HEK293T (cell line): ENCODE data around the gene LYPD6B.
A peak's percentile ranks its signal among the peaks of the same experiment; 100 is the strongest.
"Not testable (repeated sequence)": the region's sequence is repeated elsewhere in the genome, so short reads cannot be mapped to it uniquely, and the experiment has no call there.

Experiments
- CTCF ChIA-PET: fragments of 350-600 bp; formaldehyde crosslinking; extraction: SDS; loops from one replicate; lab custom pipeline; 2021; ENCODE audit warnings: antibody characterized with exemption, inconsistent platforms; lab: Yijun Ruan, JAX
- POLR2A ChIA-PET: fragments of 350-600 bp; formaldehyde crosslinking; extraction: SDS; loops from one replicate; lab custom pipeline; 2020; ENCODE audit warnings: antibody characterized with exemption, inconsistent platforms; lab: Yijun Ruan, JAX
- DNase-seq: peaks from one replicate; pipeline ENCODE4 v3.0.0; 2012; ENCODE audit warnings: mixed read lengths; ENCODE audit errors: extremely low spot score
- ARNT ChIP-seq: fragments of 450-650 bp; IDR thresholded peaks from 2 replicates; pipeline ENCODE4 v1.6.1; 2017; ENCODE audit warnings: mild to moderate bottlenecking
- BHLHE40 ChIP-seq: fragments of 450-650 bp; IDR thresholded peaks from 2 replicates; pipeline ENCODE4 v1.6.1; 2016; ENCODE audit warnings: mild to moderate bottlenecking, moderate library complexity, borderline replicate concordance
- CTBP1 ChIP-seq: fragments of 450-650 bp; IDR thresholded peaks from 2 replicates; pipeline ENCODE4 v1.6.1; 2016; ENCODE audit warnings: borderline replicate concordance
- ELF4 ChIP-seq: fragments of 450-650 bp; IDR thresholded peaks from 2 replicates; pipeline ENCODE4 v1.6.1; 2017; ENCODE audit warnings: antibody characterized with exemption
- FOXA1 ChIP-seq: fragments of 450-650 bp; IDR thresholded peaks from 2 replicates; pipeline ENCODE4 v1.6.1; 2016; ENCODE audit warnings: mild to moderate bottlenecking
- FOXK2 ChIP-seq: fragments of 450-650 bp; IDR thresholded peaks from 2 replicates; pipeline ENCODE4 v1.6.1; 2016; ENCODE audit warnings: mild to moderate bottlenecking
- FOXM1 ChIP-seq: fragments of 450-650 bp; IDR thresholded peaks from 2 replicates; pipeline ENCODE4 v1.6.1; 2017; ENCODE audit warnings: mild to moderate bottlenecking, borderline replicate concordance
- HDGF ChIP-seq: fragments of 450-650 bp; IDR thresholded peaks from 2 replicates; pipeline ENCODE4 v1.6.1; 2017; ENCODE audit warnings: antibody characterized with exemption, borderline replicate concordance
- L3MBTL2 ChIP-seq: fragments of 450-650 bp; conservative IDR thresholded peaks from 2 replicates; pipeline ENCODE4 v1.6.1; 2016; ENCODE audit warnings: mild to moderate bottlenecking
- LEF1 ChIP-seq: fragments of 450-650 bp; IDR thresholded peaks from 2 replicates; pipeline ENCODE4 v1.6.1; 2017; ENCODE audit warnings: mild to moderate bottlenecking, borderline replicate concordance
- NFRKB ChIP-seq: fragments of 450-650 bp; IDR thresholded peaks from 2 replicates; pipeline ENCODE4 v1.6.1; 2016; ENCODE audit warnings: mild to moderate bottlenecking, moderate library complexity
- SP1 ChIP-seq: fragments of 450-650 bp; IDR thresholded peaks from 2 replicates; pipeline ENCODE4 v1.6.1; 2017
- SUZ12 ChIP-seq: fragments of 450-650 bp; IDR thresholded peaks from 2 replicates; pipeline ENCODE4 v1.6.1; 2016; ENCODE audit warnings: mild to moderate bottlenecking
- TARDBP ChIP-seq: fragments of 450-650 bp; IDR thresholded peaks from 2 replicates; pipeline ENCODE4 v1.6.1; 2016
- ZNF384 ChIP-seq: fragments of 450-650 bp; IDR thresholded peaks from 2 replicates; pipeline ENCODE4 v1.6.1; 2016
- TF ChIP-seq, protein P1 (sequence below): fragments of 450-650 bp; IDR thresholded peaks from 2 replicates; pipeline ENCODE4 v1.6.1; 2016

The LYPD6B gene

GRCh38 chr2:149236410-149236809, 197.9 kb downstream of the LYPD6B start:
- no peak for DNase-seq
- TF ChIP-seq L3MBTL2, result no peak
- no peak for TF ChIP-seq CTBP1
- no peak for TF ChIP-seq ZNF384
- TF ChIP-seq HDGF, result no peak
- no peak for TF ChIP-seq SUZ12
- TF ChIP-seq SP1, result no peak
- TF ChIP-seq FOXK2, result no peak
- no peak for TF ChIP-seq TARDBP
- no peak for TF ChIP-seq FOXM1
- no peak for TF ChIP-seq LEF1
- TF ChIP-seq NFRKB, result no peak
- TF ChIP-seq, protein P1, sequence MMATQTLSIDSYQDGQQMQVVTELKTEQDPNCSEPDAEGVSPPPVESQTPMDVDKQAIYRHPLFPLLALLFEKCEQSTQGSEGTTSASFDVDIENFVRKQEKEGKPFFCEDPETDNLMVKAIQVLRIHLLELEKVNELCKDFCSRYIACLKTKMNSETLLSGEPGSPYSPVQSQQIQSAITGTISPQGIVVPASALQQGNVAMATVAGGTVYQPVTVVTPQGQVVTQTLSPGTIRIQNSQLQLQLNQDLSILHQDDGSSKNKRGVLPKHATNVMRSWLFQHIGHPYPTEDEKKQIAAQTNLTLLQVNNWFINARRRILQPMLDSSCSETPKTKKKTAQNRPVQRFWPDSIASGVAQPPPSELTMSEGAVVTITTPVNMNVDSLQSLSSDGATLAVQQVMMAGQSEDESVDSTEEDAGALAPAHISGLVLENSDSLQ, result no peak
- TF ChIP-seq ARNT, result no peak
- no peak for TF ChIP-seq ELF4
- ChIA-PET CTCF (no interaction called here), POLR2A (no interaction called here)

DNA sequence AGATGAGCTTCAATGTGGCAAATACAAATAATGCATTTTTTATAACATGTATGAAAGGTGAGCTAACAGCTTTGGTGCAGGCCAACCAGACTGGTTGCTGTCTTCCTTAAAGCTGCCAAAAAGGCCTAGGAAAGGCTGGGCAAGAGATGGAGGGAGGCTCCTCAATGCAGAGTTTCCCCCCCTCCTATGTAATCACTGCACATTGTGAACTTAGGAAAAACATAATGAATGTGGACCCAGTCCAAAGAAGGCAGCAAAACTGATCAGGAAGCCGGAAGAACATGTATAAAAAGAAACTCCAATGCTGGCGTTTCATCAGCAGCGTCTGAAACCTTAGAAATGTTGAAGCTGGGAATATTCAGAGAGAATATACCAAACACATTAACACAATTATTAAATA, 207.7 kb downstream of the LYPD6B start:
- TF ChIP-seq NFRKB (no peak), FOXK2 (no peak), ELF4 (no peak), ZNF384 (no peak)
- POLR2A ChIA-PET, result no interaction called here
- DNase-seq, result no peak
- CTCF ChIA-PET, result interaction anchor here (0.6 kb wide), 1 partner anchor 1216 kb away, joined by 3 read pairs; no protein-coding TSS in a partner anchor

DNA sequence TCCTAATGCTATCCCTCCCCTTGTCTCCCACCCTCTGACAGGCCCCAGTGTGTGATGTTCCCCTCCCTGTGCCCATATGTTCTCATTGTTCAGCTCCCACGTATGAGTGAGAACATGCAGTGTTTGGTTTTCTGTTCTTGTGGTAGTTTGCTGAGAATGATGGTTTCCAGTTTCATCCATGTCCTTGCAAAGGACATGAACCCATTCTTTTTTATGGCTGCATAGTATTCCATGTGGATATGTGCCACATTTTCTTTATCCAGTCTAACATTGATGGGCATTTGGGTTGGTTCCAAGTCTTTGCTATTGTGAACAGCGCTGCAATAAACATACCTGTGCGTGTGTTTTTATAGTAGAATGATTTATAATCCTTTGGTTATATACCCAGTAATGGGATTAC, 212.9 kb downstream of the LYPD6B start:
- DNase-seq, CTCF ChIA-PET, POLR2A ChIA-PET: not testable (repeated sequence)

- CTCF ChIA-PET, DNase-seq, POLR2A ChIA-PET: not testable (repeated sequence)
These were observed 218.4 kb downstream of the LYPD6B start for GRCh38 chr2:149256877-149257276.

DNA sequence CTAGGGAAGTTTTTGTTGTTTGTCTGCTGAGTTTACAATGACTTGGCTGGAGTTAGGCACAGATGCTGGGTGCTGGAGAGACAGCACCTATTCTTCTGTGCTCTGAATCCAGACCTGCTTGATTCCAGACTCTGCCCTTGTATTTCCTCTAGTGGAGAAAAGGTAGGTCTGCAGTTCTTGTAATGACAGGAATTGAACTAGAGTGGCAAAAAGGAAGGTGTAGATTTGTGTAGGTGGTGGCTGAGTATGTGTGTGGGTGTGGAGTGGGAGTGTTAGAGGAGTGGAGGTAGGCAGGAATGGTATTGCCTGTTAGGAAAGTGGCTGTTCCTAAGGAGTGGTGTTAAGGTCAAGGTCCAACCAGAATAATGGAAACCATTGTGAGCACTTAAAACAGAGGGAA, 220.0 kb downstream of the LYPD6B start:
- POLR2A ChIA-PET, result no interaction called here
- DNase-seq, result no peak
- no peak for TF ChIP-seq BHLHE40
- no peak for TF ChIP-seq HDGF
- no peak for TF ChIP-seq ELF4
- no peak for TF ChIP-seq ZNF384
- no peak for TF ChIP-seq CTBP1
- TF ChIP-seq FOXM1, result no peak
- no peak for TF ChIP-seq FOXK2
- TF ChIP-seq ARNT, result no peak
- TF ChIP-seq NFRKB, result no peak
- no peak for TF ChIP-seq FOXA1
- no peak for TF ChIP-seq SP1
- TF ChIP-seq SUZ12, result no peak
- TF ChIP-seq, protein P1, result no peak
- no peak for TF ChIP-seq LEF1
- CTCF ChIA-PET, result no interaction called here

GRCh38 chr2:149259136-149259535, 220.6 kb downstream of the LYPD6B start:
- no peak for TF ChIP-seq LEF1
- no peak for TF ChIP-seq ZNF384
- CTCF ChIA-PET, result no interaction called here
- POLR2A ChIA-PET, result no interaction called here

DNA sequence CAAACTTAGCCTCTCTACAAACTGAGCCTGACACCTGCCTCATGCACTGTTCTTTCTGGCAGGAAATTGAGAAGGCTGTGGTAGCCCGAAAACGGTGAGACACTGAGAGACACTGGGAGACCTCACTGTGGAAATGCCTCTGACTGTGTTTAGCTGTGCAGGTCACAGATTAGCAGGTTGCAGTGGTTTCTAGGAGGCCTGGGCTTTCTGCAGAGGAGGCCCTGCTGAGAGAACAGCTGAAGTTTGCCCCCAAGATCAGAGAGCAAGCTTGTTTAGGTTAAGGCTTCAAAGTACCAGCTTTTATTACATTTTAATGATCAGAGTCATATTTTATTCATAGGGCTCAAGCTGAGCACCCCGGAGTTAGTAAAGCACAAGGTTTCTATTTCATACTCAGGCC, 223.2 kb downstream of the LYPD6B start:
- TF ChIP-seq L3MBTL2 (no peak), FOXK2 (no peak), ELF4 (no peak), NFRKB (no peak), FOXM1 (no peak), LEF1 (no peak), TARDBP (no peak), CTBP1 (no peak), FOXA1 (no peak), HDGF (no peak), BHLHE40 (no peak), ZNF384 (no peak), SUZ12 (no peak), SP1 (no peak), ARNT (no peak)
- TF ChIP-seq, protein P1, result no peak
- DNase-seq, result peak; percentile 52
- CTCF ChIA-PET, result no interaction called here
- POLR2A ChIA-PET, result no interaction called here

More at GRCh38 chr2:149259136-149259535, 220.6 kb downstream of the LYPD6B start:
- no peak for DNase-seq
